GM19372 (cell line): Measurements from ENCODE around the gene ZFP3.
"Not testable (repeated sequence)": the region's sequence is repeated elsewhere in the genome, so short reads cannot be mapped to it uniquely, and the experiment has no call there.

Experiments used
- ATAC-seq: cut with Tn5 transposase; IDR thresholded peaks from one replicate; pipeline ENCODE4 v1.9.1; 2021; ENCODE audit warnings: mild to moderate bottlenecking, low read depth, moderate library complexity; ENCODE audit not compliant: unreplicated experiment

Gene ZFP3

DNA sequence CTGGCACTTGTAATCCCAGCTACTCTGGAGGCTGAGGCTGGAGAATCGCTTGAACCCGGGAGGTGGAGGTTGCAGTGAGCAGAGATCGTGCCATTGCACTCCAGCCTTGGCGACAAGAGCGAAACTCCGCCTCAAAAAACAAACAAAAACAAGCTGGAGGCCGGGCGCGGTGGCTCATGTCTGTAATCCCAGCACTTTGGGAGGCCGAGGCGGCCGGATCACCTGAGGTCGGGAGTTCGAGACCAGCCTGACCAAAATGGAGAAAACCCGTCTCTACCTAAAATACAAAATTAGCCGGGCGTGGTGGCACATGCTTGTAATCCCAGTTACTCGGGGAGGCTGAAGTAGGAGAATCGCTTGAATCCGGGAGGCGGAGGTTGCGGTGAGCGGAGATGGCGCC lies 992 bp upstream of the ZFP3 start:
- not testable (repeated sequence) for ATAC-seq

GRCh38 chr17:5077781-5078105 lies 524 bp upstream of the ZFP3 start:
- ATAC-seq: no peak

DNA sequence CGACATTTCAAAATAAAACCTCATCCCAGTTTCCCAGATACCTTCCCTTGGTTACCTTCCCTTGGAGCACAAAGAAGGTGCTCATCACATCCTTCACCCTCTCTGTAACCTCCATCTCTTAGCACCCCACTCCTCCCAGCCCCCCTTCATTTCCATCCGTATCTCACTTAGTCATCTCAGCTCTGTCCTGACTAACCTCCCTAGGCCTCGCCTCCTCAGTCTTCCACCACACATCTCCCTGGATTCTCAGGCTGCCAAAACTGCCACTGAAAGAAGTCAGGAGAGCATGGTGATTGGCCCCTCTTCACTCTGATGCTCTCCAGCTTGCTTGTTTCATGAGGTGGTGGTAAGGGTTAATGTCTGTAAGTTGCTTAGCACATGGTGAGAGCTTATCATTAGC lies 2.3 kb downstream of the ZFP3 start:
- ATAC-seq: no peak

DNA sequence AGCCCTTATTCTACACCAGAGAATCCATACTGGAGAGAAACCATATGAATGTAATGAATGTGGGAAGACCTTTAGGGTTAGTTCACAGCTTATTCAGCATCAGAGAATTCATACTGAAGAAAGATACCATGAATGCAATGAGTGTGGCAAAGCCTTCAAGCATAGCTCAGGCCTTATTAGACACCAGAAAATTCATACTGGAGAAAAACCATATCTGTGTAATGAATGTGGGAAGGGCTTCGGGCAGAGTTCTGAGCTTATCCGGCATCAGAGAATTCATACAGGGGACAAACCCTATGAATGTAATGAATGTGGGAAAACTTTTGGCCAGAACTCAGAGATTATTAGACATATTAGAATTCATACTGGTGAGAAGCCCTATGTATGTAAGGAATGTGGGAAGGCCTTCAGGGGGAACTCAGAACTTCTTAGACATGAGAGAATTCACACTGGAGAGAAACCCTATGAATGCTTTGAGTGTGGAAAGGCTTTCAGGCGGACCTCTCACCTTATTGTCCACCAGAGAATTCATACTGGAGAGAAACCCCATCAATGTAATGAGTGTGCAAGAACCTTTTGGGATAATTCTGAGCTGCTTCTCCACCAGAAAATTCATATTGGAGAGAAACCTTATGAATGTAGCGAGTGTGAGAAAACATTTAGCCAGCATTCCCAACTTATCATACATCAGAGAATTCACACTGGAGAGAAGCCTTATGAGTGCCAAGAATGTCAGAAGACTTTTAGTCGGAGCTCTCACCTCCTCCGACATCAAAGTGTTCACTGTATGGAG lies 14.1 kb downstream of the ZFP3 start:
- ATAC-seq: no peak

GRCh38 chr17:5096731-5097100 lies 18.4 kb downstream of the ZFP3 start:
- ATAC-seq: no peak

DNA sequence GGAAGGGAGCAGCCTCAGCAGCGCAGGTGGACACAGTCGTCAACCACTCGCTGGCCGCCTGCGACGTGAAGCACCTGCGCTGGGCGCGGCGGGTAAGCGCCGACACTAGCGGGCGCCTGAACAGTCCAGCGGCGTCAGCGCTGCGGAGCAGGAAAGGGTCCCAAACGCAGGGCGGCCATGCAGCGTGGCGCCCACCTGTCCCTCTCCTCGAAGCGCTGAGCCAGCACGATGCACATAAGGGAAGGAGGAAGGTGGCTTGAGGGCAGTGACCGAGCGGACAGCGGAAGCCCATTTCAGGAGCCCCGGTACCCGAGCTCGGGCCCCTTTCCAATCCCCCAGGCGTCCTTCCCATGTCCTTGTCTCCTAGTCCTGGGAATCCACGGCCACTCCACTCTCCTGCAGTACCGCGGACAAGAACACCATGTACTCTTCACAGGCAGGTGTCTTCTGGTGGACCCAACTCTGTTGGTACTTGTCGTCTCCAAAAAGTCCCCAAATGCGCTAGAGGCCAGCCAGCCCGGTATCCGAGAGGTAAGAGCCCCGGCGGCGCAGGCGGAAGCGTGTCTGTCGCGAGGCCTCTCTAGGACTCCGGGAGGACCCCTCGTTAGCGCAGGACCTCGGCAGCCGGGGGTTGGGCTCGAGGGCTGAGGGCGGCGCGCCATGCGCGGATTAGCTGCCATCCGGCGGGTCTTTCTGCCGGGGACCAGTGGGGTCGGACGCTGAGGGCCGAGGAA lies 19.0 kb downstream of the ZFP3 start:
- no peak for ATAC-seq

DNA sequence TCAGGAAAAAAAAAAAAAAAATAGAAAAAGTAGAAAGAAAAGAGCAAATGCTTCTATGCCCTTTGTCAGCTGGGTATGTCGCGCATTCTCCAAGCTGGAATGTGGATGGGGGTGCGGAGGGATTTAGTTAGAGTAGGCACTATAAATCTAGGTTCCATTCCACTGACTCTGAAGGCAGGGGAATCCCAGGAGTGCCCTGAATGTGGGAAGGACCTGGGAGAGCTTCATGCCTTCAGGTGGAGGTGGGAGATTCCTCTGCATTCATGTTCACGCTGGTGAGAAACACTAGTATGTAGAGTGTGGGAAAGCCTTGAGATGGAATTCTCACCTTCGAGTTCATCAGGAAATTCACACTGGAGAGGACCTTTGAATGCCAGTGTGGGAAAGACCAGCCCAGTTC lies 21.0 kb downstream of the ZFP3 start:
- ATAC-seq: no peak

DNA sequence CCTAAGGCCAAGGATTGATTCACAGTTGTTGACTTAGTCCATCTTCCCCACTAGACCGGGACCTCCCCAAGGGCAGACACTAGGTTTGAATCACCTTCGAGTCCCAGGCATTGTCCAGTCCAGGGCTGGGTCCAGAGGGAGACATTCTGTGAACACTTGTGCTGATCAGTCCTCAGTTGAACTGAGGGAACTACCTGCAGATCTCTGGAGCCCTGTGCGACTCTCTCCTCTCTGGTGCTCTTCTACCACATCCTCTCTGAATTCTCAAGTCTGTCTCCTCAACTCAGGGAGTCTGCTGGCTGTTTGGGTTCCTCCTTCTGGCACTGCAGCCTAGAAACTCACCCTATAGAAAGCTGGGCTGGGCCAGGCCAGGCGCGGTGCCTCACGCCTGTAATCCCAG lies 22.6 kb downstream of the ZFP3 start:
- no peak for ATAC-seq

- no peak for ATAC-seq
These were observed 32.5 kb downstream of the ZFP3 start for GRCh38 chr17:5110816-5111215.

GRCh38 chr17:5111402-5112204 lies 33.3 kb downstream of the ZFP3 start, which contains the start of gene ZNF232:
Gene ZNF232 (minus strand): TSS chr17:5111878. CDS start chr17:5111822, 56 bp downstream.
- peak; percentile 86 for ATAC-seq

GRCh38 chr17:5115673-5116651 lies 37.7 kb downstream of the ZFP3 start, which contains the start of gene USP6:
Gene USP6 (plus strand): TSS chr17:5116032. CDS start chr17:5130368, 14,336 bp downstream.
- ATAC-seq: no peak

GRCh38 chr17:5118219-5118618 lies 40.0 kb downstream of the ZFP3 start:
- ATAC-seq: no peak

DNA sequence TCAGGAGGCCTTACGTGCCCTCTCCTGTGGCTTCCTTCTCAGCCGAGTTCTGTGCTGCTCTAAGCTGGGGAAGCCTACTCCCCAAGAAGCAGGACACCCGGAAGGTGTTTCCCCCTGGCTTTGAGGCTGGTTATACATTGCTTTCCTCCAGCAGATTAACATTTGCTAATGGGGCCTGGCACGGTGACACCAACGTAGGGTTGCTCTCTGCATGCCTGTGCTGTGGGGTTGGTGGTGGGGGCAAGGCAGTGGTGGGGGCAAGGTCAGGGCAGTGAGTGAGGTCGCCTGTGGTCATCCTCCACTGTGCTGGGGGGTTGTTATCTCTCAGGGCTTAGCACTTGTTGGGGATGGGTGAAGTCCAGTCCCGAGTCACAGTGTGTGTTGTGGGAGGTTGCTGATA lies 41.8 kb downstream of the ZFP3 start:
- no peak for ATAC-seq

- ATAC-seq: not testable (repeated sequence)
These were observed 42.3 kb downstream of the ZFP3 start for GRCh38 chr17:5120436-5121185.

- no peak for ATAC-seq
These were observed 43.0 kb downstream of the ZFP3 start for GRCh38 chr17:5121186-5121841.

- not testable (repeated sequence) for ATAC-seq
These were observed 43.8 kb downstream of the ZFP3 start for GRCh38 chr17:5122056-5122455.

DNA sequence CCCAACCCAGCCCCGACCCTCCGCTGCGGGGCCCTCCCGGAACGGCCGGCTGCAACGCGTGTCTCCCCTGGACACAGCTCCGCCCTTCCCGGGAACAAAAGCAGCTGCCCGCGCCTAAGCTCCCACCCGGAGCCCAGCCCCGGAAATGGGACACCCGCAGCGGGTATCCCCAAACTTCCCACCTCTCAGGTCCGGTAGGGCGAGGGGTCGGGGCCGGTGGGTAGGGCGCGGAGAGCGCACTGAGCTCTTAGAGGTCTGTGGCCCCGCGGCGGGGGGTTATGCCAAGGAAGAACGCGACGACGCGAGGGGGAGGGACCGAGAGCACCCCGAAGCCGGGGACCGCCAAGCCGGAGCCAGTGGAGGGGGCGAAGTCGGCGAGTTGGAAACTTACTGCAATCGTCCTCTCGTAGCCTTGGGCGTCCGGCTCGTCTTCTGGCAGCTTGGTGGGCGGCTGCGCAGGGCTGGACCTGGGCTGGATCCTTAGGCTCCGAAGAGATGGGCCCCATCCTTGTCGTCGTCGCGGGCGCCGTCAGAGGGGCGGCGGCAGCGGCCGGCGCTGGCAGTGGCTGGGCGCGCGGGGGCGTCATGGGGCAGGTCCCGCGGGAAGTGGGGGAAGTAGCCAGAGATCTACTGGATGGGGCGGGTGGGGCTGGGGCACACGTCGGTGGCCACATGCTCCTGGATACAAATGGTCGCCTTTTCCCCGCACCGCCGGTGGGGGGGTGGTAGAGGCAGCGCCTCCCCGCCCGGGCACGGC lies 44.5 kb downstream of the ZFP3 start:
- ATAC-seq: no peak
